22Rv1 (cell line): Measurements from ENCODE around the gene CDK5.

Source experiments
- CTCF ChIP-seq: fragments of 450-650 bp; IDR thresholded peaks from 2 replicates; pipeline ENCODE4 v1.5.1; 2017; ENCODE audit warnings: mild to moderate bottlenecking
- ZFX ChIP-seq: fragments of 450-650 bp; IDR thresholded peaks from 2 replicates; pipeline ENCODE4 v1.6.1; 2017; ENCODE audit warnings: antibody characterized with exemption, borderline replicate concordance

DNA sequence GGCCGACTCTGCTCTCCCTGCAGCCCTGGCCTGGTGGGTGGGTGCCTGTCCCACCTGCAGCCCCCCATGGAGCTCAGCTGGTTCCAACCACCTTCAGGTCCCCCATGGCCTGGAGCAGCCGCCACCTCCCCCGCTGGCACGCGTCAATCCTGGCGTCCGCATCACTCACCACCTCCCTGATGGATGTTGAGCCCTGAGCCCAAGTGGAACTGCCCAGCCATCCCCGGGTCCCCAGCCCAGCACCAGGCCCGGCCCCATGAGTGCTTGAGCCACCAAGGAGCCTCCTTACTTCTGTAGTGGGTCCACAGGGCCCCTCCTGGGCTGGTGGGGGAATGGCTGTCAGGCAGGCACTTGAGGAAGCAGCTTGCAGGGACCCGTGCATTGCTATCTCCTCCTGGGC, 43.2 kb upstream of the CDK5 start:
- TF ChIP-seq CTCF = no peak
- no peak for TF ChIP-seq ZFX
